ENCODE measurements around the gene EID1. TPM values are rescaled to one million over a fixed set of nuclear protein-coding genes. Genes with fewer than 3 reads are reported as not detected.

The EID1 gene
- total RNA-seq, 2 experiments from 2014 or later = 104 to 111 TPM

Other genes with a start within 250 kb of the EID1 start
- 1.0 and 2.3 TPM in 2 replicates for gene FBN1, start 232.4 kb upstream of the EID1 start, total RNA-seq (2014; rRNA removed; shearing (Covaris generic))
- gene FBN1, start 232.4 kb upstream of the EID1 start, total RNA-seq (2022) = 0.68 TPM in 2 replicates
- 37.6 and 68.2 TPM in 2 replicates for gene CEP152, start 67.1 kb upstream of the EID1 start, total RNA-seq (2014; rRNA removed; shearing (Covaris generic))
- 44.9 and 54.4 TPM in 2 replicates for gene CEP152, start 67.1 kb upstream of the EID1 start, total RNA-seq (2022)
- 0.36 and 0.41 TPM in 2 replicates for gene SHC4, start 85.8 kb downstream of the EID1 start, total RNA-seq (2014; rRNA removed; shearing (Covaris generic))
- 0.33 and 1.3 TPM in 2 replicates for gene SHC4, start 85.8 kb downstream of the EID1 start, total RNA-seq (2022)
- gene SECISBP2L, start 168.3 kb downstream of the EID1 start, total RNA-seq (2014; rRNA removed; shearing (Covaris generic)) = 13.3 and 15.4 TPM in 2 replicates
- 26.3 and 34.0 TPM in 2 replicates for gene SECISBP2L, start 168.3 kb downstream of the EID1 start, total RNA-seq (2022)